ENCODE results near the gene CYSTM1.

DNA sequence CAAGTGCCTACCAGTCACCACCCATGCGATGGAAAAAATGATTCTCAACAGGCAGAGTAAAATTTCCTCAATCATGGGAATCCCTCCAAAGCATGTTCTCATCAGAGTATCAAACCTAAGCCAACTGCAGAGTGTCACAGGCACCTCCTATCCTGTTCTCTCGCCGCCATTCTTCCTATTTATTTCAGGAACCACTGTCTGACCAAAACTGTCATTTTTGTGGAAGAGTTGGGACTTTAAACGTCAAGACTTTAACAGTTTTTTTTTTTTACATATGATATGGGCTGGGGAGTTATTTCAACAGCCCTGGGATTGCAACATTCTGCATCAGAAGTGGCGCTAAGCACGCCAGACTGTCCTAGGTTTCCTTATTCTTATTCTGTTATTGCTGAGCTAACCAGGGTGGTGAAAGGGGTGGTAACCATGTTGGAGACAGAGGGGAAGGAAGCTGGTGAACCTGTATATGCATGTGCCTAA lies 98.5 kb downstream of the CYSTM1 start:
- TF ChIP-seq TAF1 (IDR thresholded peaks at IDR 0.05; ENCODE audit: low read depth, low read length) (no peak), PAX5 (IDR thresholded peaks at IDR 0.05; ENCODE audit: insufficient read depth, low read length, severe bottlenecking) (no peak)
